Measurements from ENCODE around the gene FBLN2. TPM values are rescaled to one million over a fixed set of nuclear protein-coding genes. Genes with fewer than 3 reads are reported as not detected.

The FBLN2 gene
- total and polyA plus RNA-seq, 5 donors from 2014 or later, result not detected

DNA sequence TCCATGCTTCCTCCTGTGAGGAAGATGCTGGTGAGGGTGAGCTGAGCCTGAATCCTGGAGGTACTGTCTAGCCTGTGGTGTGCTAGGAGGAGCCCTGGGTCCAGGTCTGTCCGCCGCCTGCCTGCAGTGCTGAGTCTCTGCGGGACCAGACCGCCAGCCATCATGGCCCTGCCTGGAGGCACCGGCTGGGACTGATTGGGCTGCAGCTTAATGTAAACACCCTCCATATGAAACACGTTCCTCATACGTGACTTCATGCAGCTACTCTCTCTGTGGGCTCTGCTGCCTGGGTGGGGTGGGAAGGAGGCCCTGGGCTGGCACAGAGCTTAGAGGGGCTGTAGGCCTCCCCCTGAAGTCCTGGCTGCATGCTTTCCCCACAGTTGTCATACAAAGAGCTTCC lies 67.4 kb downstream of the FBLN2 start:
- no peaks in the 10 kb centered on the region for H3K4me1 ChIP-seq (ENCODE audit: control insufficient read depth, insufficient read depth, low read length, poor library complexity, severe bottlenecking)
- ATAC-seq (ENCODE audit: low read depth in 2 of 2) (no peak), DNase-seq (no peak)
- H3K27me3 ChIP-seq (ENCODE audit: control insufficient read depth, insufficient read depth, low read length), result no peaks in the 10 kb centered on the region
- Mint-ChIP-seq H3K9me3 (peaks cover 0 to 6% (median 0%) of the 10 kb centered on the region in 7 donors), H3K4me1 (no peaks in the 10 kb centered on the region), H3K27me3 (no peaks in the 10 kb centered on the region), H3K4me3 (no peak overlapping the region), H3K27ac (no peak overlapping the region), H3K36me3 (no peaks in the 10 kb centered on the region)
- no peak overlapping the region for H3K4me3 ChIP-seq (ENCODE audit: low read depth, low read length)
- no peaks in the 10 kb centered on the region for H3K36me3 ChIP-seq (ENCODE audit: control insufficient read depth, insufficient read depth, low read length)
- H3K27ac ChIP-seq (ENCODE audit: insufficient read depth, low read length, poor library complexity, severe bottlenecking), result no peak overlapping the region
- peaks cover 0 to 2% of the 10 kb centered on the region in 2 experiments for H3K9me3 ChIP-seq (ENCODE audit: control insufficient read depth in 2 of 2, low read length in 2 of 2)

DNA sequence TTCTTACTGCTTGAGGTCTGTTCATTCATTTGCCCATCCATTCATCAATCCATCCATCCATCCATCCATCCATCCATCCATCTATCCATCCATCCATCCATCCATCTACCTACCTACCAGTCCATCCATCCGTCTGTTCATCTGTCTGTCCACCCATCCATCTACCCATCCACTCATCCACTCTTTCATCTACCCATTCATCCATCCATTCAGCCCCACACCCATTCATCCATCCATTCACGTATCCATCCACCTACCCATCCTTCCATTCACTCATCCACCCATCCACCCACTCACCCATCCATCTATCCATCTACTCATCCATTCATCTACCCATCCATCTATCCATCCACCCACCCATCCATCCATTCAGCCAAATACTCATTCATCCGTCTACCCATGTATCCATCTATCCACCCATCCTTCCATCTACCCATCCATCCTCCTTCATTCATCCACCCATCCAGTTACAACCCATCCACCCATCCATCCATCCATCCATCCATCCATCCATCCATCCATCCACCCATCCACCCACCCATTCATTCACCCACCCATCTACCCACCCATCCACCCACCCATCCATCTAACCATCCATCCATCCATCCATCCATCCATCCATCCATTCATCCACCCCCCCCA lies 68.3 kb downstream of the FBLN2 start:
- H3K27ac Mint-ChIP-seq, result no peak overlapping the region
- no peaks in the 10 kb centered on the region for H3K36me3 ChIP-seq (ENCODE audit: control insufficient read depth, insufficient read depth, low read length)

DNA sequence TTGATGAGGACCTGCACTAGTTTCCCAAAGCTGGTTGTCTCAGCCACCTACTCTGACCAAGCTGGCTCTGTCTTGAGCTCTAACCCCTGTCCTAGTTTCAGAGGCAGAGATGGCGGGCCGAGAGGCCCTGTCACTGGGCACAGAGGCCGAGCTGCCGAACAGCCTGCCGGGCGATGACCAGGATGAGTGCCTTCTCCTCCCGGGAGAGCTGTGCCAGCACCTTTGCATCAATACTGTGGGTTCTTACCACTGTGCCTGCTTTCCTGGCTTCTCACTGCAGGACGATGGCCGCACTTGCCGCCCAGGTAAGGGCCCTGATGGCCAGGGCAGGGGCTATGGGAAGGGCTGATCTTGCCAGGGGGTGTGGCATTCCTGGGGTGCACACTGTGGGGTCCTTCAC lies 69.1 kb downstream of the FBLN2 start:
- Mint-ChIP-seq H3K4me3 (no peak overlapping the region), H3K4me1 (no peaks in the 10 kb centered on the region), H3K27ac (no peak overlapping the region), H3K9me3 (peaks cover 0 to 6% (median 0%) of the 10 kb centered on the region in 7 donors), H3K27me3 (no peaks in the 10 kb centered on the region), H3K36me3 (no peaks in the 10 kb centered on the region)
- no peaks in the 10 kb centered on the region for H3K27me3 ChIP-seq (ENCODE audit: control insufficient read depth, insufficient read depth, low read length)
- H3K9me3 ChIP-seq (ENCODE audit: control insufficient read depth in 2 of 2, low read length in 2 of 2), result peaks cover 0 to 2% of the 10 kb centered on the region in 2 experiments
- DNase-seq (no peak), ATAC-seq (ENCODE audit: low read depth in 2 of 2) (no peak)
- H3K4me1 ChIP-seq (ENCODE audit: control insufficient read depth, insufficient read depth, low read length, poor library complexity, severe bottlenecking), result no peaks in the 10 kb centered on the region
- H3K4me3 ChIP-seq (ENCODE audit: low read depth, low read length), result no peak overlapping the region
- H3K36me3 ChIP-seq (ENCODE audit: control insufficient read depth, insufficient read depth, low read length), result no peaks in the 10 kb centered on the region
- H3K27ac ChIP-seq (ENCODE audit: insufficient read depth, low read length, poor library complexity, severe bottlenecking), result no peak overlapping the region

More for the DNA sequence above, 68.3 kb downstream of the FBLN2 start:
- no peaks in the 10 kb centered on the region for H3K36me3 Mint-ChIP-seq
- ATAC-seq (ENCODE audit: low read depth in 2 of 2), result no peak
- no peak for DNase-seq
- peaks cover 0 to 6% (median 0%) of the 10 kb centered on the region in 7 donors for H3K9me3 Mint-ChIP-seq
- no peak overlapping the region for H3K27ac ChIP-seq (ENCODE audit: insufficient read depth, low read length, poor library complexity, severe bottlenecking)
- no peaks in the 10 kb centered on the region for H3K4me1 ChIP-seq (ENCODE audit: control insufficient read depth, insufficient read depth, low read length, poor library complexity, severe bottlenecking)
- H3K27me3 ChIP-seq (ENCODE audit: control insufficient read depth, insufficient read depth, low read length), result no peaks in the 10 kb centered on the region
- H3K4me3 ChIP-seq (ENCODE audit: low read depth, low read length), result no peak overlapping the region
- H3K4me3 Mint-ChIP-seq, result no peak overlapping the region
- H3K27me3 Mint-ChIP-seq, result no peaks in the 10 kb centered on the region
- peaks cover 0 to 2% of the 10 kb centered on the region in 2 experiments for H3K9me3 ChIP-seq (ENCODE audit: control insufficient read depth in 2 of 2, low read length in 2 of 2)
- no peaks in the 10 kb centered on the region for H3K4me1 Mint-ChIP-seq

DNA sequence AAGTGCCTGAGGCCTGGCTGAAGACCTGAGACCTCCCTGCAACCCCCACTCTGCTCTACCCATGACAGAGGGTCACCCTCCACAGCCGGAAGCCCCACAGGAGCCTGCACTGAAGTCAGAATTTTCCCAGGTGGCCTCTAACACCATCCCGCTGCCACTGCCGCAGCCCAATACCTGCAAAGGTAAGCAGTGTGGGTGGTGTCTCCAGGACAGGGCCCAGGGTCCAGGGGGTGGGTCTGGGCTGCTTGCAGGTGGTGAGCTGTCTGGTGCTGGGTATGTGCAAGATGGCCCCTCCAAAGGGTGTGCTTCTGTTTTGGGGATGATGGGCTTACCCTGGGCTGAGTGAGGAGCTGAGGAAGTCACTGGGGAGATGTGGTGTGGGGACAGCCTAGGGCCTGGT lies 69.9 kb downstream of the FBLN2 start:
- Histone ChIP-seq H3K4me1 (ENCODE audit: control insufficient read depth, insufficient read depth, low read length, poor library complexity, severe bottlenecking) (no peaks in the 10 kb centered on the region), H3K36me3 (ENCODE audit: control insufficient read depth, insufficient read depth, low read length) (no peaks in the 10 kb centered on the region), H3K4me3 (ENCODE audit: low read depth, low read length) (no peak overlapping the region), H3K27ac (ENCODE audit: insufficient read depth, low read length, poor library complexity, severe bottlenecking) (no peak overlapping the region), H3K9me3 (ENCODE audit: control insufficient read depth in 2 of 2, low read length in 2 of 2) (no peaks in the 10 kb centered on the region), H3K27me3 (ENCODE audit: control insufficient read depth, insufficient read depth, low read length) (no peaks in the 10 kb centered on the region)
- Mint-ChIP-seq H3K27me3 (no peaks in the 10 kb centered on the region), H3K36me3 (no peaks in the 10 kb centered on the region), H3K9me3 (peaks cover 0 to 6% (median 0%) of the 10 kb centered on the region in 7 donors), H3K4me1 (no peaks in the 10 kb centered on the region), H3K27ac (no peak overlapping the region), H3K4me3 (peak overlapping the region in 1 of 4 donors; percentile 27)
- DNase-seq (no peak), ATAC-seq (ENCODE audit: low read depth in 2 of 2) (no peak)

DNA sequence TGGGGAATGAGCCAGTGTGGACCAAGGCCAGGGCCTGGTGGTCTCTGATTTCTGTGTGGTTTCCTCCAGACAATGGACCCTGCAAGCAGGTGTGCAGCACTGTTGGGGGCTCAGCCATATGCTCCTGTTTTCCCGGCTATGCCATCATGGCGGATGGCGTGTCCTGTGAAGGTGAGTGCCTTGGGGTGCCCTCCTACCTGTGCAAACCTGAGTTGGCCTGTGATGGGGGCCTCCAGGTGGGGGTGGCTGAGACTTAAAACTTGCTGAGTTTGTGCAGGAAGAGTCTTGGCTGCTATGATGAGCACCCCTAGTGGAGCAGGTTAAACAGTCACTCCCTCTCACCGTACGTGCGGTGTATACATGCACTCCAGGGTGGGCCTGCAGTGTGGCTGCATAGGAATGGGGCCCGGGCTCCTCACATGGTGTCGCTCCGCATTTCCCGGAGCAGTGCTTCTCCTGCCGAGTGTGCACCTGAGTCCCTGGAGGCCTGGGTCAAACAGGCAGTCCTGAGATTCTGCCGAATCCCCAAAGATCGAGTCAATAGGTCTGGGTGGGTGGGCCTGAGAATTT lies 70.8 kb downstream of the FBLN2 start:
- no peaks in the 10 kb centered on the region for H3K36me3 ChIP-seq (ENCODE audit: control insufficient read depth, insufficient read depth, low read length)
- no peaks in the 10 kb centered on the region for H3K27me3 ChIP-seq (ENCODE audit: control insufficient read depth, insufficient read depth, low read length)
- H3K27ac ChIP-seq (ENCODE audit: insufficient read depth, low read length, poor library complexity, severe bottlenecking), result no peak overlapping the region
- Mint-ChIP-seq H3K4me3 (no peak overlapping the region), H3K27me3 (no peaks in the 10 kb centered on the region), H3K4me1 (no peaks in the 10 kb centered on the region), H3K36me3 (no peaks in the 10 kb centered on the region), H3K9me3 (peaks cover 0 to 2% (median 0%) of the 10 kb centered on the region in 7 donors), H3K27ac (no peak overlapping the region)
- no peak overlapping the region for H3K4me3 ChIP-seq (ENCODE audit: low read depth, low read length)
- DNase-seq, result no peak
- no peak for ATAC-seq (ENCODE audit: low read depth in 2 of 2)
- no peaks in the 10 kb centered on the region for H3K4me1 ChIP-seq (ENCODE audit: control insufficient read depth, insufficient read depth, low read length, poor library complexity, severe bottlenecking)
- H3K9me3 ChIP-seq (ENCODE audit: control insufficient read depth in 2 of 2, low read length in 2 of 2), result no peaks in the 10 kb centered on the region

DNA sequence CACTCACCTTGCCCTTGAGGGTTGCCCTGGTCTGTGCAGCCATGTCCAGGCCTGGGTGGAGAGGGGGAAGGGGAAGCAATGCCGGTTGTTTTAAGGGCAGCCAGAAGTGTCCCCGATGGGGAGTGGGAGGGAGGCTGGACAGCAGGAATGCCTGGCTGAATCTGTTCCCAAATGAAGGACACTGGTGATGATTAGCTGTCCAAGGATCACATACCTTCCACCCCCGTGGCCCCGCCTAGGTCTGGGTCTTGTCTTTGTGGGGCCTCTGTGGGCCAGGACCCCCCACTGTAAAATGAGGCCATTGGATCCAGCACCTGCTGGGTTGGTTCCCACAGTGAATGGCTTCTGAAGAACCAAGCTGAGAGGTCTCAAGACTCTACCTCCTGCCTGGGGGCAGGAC lies 71.4 kb downstream of the FBLN2 start:
- H3K9me3 Mint-ChIP-seq, result peaks cover 0 to 2% (median 0%) of the 10 kb centered on the region in 7 donors
- no peaks in the 10 kb centered on the region for H3K4me1 ChIP-seq (ENCODE audit: control insufficient read depth, insufficient read depth, low read length, poor library complexity, severe bottlenecking)
- H3K27me3 Mint-ChIP-seq, result no peaks in the 10 kb centered on the region
- H3K27ac ChIP-seq (ENCODE audit: insufficient read depth, low read length, poor library complexity, severe bottlenecking), result no peak overlapping the region
- H3K36me3 Mint-ChIP-seq, result no peaks in the 10 kb centered on the region
- no peaks in the 10 kb centered on the region for H3K27me3 ChIP-seq (ENCODE audit: control insufficient read depth, insufficient read depth, low read length)
- H3K36me3 ChIP-seq (ENCODE audit: control insufficient read depth, insufficient read depth, low read length), result no peaks in the 10 kb centered on the region
- no peaks in the 10 kb centered on the region for H3K4me1 Mint-ChIP-seq
- H3K9me3 ChIP-seq (ENCODE audit: control insufficient read depth in 2 of 2, low read length in 2 of 2), result no peaks in the 10 kb centered on the region
- ATAC-seq (ENCODE audit: low read depth in 2 of 2) (no peak), DNase-seq (no peak)
- H3K4me3 Mint-ChIP-seq, result no peak overlapping the region
- H3K4me3 ChIP-seq (ENCODE audit: low read depth, low read length), result no peak overlapping the region
- H3K27ac Mint-ChIP-seq, result no peak overlapping the region

DNA sequence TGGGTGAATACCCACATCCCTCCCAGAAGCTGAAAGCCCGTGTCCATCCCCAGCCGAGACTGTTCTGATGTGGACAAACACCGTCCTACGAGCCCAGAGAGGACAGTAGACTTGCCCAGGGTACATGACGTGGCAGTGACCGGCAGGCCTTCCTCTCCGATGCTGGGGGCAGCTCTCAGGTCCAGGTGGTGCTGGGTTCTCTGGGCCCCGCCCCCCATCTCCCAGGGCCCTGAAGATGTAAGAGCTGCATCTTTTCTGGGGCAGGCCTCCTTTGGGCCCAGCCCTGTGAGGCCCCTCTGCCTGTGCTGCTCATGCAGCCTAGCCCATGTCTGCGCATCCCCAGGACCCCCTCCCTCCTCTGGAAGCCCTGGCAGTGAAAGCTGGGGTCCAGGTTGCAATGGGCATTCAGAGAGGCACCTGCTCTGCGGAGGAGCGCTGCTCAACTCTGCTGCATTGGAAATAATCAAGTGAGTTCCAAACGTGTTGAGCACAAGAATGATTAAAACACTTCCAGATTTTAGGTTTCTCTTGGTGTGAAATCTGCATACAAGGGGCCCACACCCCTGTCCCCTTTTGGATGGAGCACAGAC lies 71.9 kb downstream of the FBLN2 start:
- no peak overlapping the region for H3K27ac Mint-ChIP-seq
- no peaks in the 10 kb centered on the region for H3K4me1 Mint-ChIP-seq
- no peaks in the 10 kb centered on the region for H3K27me3 Mint-ChIP-seq
- Histone ChIP-seq H3K9me3 (ENCODE audit: control insufficient read depth in 2 of 2, low read length in 2 of 2) (no peaks in the 10 kb centered on the region), H3K4me1 (ENCODE audit: control insufficient read depth, insufficient read depth, low read length, poor library complexity, severe bottlenecking) (no peaks in the 10 kb centered on the region), H3K27ac (ENCODE audit: insufficient read depth, low read length, poor library complexity, severe bottlenecking) (no peak overlapping the region), H3K4me3 (ENCODE audit: low read depth, low read length) (no peak overlapping the region), H3K36me3 (ENCODE audit: control insufficient read depth, insufficient read depth, low read length) (no peaks in the 10 kb centered on the region), H3K27me3 (ENCODE audit: control insufficient read depth, insufficient read depth, low read length) (no peaks in the 10 kb centered on the region)
- no peak for DNase-seq
- H3K9me3 Mint-ChIP-seq, result peaks cover 0 to 6% (median 0%) of the 10 kb centered on the region in 7 donors
- H3K36me3 Mint-ChIP-seq, result no peaks in the 10 kb centered on the region
- ATAC-seq (ENCODE audit: low read depth in 2 of 2), result no peak
- H3K4me3 Mint-ChIP-seq, result no peak overlapping the region

Measured in CD4-positive, CD25-positive, alpha-beta regulatory T cell (primary cell).